B cell (primary cell): Measurements from ENCODE around the gene LRRC74B.

Experiments used
- EZH2 ChIP-seq: IDR thresholded peaks from 2 replicates; pipeline ENCODE4 v1.6.1; 2012; ENCODE audit warnings: borderline replicate concordance, low read depth, mild to moderate bottlenecking, moderate library complexity, low read length; ENCODE audit not compliant: insufficient read depth, poor library complexity, severe bottlenecking
- TF ChIP-seq, protein P1 (sequence below): fragments of 200-600 bp; IDR thresholded peaks from one replicate; pipeline ENCODE4 v1.8.0; 2022; ENCODE audit warnings: antibody characterized with exemption, mild to moderate bottlenecking

DNA sequence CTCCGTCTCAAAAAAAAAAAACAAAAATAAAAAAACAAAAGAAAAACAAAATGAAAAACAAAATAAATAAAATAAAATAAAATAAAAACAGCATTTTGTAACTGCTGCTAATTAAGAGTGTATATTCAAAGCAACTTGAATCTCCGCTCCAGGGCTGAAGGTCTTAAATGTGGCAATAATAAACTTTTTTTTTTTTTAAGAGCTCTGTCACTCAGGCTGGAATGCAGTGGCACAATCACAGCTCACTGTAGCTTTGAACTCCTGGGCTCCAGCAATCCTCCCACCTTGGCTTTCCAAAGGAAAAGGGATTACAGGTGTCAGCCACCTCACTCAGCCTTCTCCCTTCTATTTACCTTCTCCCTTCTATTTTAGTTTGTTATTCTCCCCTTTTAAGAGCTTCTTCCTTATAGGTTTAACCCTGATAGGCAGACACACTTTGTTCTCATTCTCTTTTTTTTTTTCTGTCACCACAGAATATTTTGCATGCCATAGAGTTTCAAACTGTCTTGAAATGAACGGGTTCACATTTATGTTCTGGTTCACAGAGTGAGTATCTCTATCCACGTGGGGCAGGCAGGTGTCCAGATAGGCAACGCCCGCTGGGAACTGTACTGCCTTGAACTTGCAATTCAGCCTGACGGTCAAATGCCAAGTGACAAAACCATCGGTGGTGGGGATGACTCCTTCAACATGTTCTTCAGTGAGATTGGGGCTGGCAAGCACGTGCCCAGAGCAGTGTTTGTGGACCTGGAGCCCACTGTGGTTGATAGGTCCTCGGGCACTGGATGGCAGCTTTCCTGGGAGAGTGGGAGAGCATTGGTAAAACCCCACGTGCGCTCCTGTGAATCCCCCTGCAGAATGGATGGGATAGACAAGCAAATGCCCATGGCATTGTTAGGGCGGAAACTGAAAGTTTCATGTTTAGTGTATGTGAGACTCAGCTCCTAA is 19.4 kb downstream of the LRRC74B start:
- TF ChIP-seq, protein P1, sequence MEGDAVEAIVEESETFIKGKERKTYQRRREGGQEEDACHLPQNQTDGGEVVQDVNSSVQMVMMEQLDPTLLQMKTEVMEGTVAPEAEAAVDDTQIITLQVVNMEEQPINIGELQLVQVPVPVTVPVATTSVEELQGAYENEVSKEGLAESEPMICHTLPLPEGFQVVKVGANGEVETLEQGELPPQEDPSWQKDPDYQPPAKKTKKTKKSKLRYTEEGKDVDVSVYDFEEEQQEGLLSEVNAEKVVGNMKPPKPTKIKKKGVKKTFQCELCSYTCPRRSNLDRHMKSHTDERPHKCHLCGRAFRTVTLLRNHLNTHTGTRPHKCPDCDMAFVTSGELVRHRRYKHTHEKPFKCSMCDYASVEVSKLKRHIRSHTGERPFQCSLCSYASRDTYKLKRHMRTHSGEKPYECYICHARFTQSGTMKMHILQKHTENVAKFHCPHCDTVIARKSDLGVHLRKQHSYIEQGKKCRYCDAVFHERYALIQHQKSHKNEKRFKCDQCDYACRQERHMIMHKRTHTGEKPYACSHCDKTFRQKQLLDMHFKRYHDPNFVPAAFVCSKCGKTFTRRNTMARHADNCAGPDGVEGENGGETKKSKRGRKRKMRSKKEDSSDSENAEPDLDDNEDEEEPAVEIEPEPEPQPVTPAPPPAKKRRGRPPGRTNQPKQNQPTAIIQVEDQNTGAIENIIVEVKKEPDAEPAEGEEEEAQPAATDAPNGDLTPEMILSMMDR, result no peak
- no peak for TF ChIP-seq EZH2
